ENCODE results near the gene TFAP2B.

Gene TFAP2B

GRCh38 chr6:50825375-50826036 is 6.8 kb downstream of the TFAP2B start:
- DNase-seq: no peak

DNA sequence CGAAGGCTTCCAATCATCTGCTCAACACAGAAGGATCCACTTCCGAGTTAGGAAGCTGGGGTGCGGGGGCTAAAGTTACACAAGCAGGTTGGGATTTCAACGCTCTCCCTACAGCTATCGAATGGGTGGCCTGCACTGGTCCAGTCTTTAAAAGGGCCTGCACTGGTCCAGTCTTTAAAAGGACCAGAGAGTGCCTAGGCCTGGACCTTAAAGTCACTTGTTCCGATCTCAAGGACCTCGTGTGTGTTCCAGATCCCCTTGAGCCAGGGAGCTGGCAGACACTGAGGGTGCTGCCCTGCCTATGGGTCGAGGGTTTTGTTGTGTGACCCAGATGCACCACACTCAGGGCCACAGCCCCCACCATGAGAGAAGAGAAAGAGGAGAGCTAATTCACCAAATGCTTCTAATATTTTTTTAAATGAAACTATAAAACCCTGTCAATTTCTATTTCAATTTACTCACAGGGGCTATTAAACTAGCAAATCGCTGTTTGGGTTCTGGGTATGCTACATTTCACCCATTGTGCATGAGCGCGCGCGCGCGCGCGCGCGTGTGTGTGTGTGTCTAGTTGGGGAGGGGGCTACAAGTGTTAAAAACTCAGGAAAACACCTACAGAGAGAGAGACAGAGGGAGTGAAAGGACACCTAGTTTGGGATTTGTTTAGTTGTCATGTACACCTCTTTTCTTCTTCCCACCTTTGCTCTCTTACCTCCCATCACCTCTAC is 7.5 kb downstream of the TFAP2B start:
- no peak for DNase-seq

GRCh38 chr6:50826803-50827202 is 8.1 kb downstream of the TFAP2B start:
- DNase-seq: peak; percentile 10 to 54

DNA sequence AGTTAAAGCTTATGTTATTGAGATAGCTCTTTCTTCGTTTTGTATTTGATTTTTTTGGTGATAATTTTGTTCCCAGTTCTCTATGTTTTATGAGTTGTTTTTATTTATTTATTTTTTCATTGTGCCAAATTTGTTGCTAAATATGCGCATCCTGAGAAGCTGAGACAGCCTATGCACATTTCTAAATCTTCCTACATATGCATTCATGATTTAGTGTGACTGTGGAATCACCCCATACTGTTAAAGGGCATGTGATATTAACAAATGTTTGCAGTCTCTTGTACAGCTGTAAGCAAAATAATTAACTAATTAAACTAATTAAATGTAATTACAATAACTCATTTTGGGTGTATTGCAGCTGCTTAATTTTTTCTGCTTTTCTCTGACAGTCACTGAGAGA is 10.4 kb downstream of the TFAP2B start:
- peak; percentile 8 to 23 for DNase-seq

DNA sequence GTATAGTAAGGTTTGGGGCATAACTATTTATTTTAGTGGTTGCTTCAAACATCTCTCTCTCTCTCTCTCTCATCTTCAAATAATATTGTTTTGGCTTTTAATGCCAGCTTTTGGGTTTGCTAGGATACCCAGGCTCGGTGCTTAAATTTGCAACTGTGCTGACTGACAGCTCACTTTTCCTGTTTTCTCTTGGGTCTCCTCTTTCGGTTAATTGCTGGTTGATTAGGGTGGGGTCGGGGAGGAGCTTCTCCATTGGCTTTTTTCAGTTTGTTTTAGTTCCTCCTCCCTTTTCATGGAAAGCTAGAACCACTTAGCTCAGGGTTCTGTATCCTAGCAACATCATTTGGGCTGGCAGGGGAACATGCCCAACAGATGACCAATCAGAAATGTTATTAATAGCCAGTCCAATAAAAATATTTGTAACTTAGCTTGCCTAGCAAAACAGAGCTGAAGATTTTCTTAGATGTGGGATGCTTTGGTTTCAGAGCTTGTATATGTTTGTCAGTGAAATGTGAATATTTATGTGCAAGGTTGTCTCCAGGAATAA is 11.3 kb downstream of the TFAP2B start:
- DNase-seq: peak in 1 of 2 experiments; percentile 46

- DNase-seq: no peak
Observed at GRCh38 chr6:50831186-50831585, 12.5 kb downstream of the TFAP2B start.

DNA sequence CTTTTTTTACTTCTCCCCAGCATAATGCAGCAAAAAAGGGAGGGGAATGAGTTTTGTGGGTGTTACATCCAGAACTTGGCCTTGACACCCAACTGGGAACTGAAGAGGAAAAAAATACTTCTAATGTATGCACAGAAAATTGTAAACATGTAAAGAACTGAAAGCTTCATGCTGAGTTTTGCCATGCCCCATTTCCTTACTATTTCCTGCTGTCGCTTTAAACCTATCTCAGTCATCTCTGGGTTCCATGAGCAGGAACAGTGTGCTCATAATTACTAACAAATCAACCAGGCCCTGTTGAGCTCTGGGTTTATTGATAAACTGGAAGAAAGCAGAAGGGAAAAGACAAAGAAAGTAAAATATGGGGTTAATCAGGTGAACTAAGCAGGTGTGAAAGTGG is 14.2 kb downstream of the TFAP2B start:
- no peak for DNase-seq

DNA sequence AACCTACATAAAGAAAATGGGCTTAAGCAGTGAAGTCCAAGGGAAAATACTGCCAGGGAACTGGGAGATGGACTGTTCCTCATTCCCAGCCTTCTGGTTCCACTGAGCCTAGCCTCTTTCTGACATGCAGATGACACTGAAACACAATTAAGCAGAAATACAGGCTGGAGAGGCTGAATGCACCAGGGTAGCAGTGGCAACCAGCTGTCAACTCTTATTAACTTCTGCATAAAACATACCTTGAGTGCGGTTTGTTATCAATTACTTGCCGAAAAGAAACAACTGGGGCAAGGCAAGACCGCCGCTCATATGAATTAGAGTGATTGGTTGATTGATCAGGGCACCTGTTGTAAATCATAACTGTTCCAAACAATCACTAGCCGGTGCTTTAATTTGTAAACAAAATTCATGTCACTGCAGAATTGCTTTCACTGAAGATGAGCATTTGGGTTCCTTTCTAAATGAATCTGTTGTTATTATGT is 16.3 kb downstream of the TFAP2B start:
- no peak for DNase-seq

GRCh38 chr6:50836231-50836630 is 17.6 kb downstream of the TFAP2B start:
- no peak for DNase-seq

GRCh38 chr6:50837589-50838445 is 19.1 kb downstream of the TFAP2B start:
- no peak for DNase-seq

DNA sequence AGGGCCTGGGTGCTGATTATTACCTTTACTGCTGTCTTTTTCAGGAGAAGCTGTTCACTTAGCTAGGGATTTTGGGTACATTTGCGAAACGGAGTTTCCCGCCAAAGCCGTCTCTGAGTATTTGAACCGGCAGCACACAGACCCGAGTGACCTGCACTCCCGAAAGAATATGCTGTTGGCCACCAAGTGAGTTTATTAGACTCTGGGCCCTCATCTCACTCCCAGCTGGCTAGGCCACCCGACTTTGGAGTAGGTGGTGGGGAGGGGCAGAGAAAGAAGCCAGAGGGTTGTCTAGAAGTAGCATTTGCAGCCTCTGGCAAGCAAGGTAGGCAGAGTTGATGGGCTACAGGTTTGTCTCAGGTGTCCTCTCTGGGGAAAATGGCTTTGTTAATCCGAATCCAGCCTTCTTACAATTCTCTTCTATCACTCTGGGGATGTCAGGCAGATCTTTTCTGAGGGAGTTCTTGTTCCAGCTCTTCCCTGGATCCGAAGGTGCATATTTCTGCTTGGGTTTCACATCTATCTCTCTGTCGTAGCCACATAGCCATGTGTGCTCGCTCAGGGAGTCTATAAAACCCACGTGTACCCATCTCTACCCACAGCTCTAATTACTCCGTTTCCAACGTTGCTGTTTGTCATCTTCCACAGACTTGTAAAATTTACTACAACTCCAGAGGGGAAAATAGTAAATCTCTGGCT is 21.6 kb downstream of the TFAP2B start:
- no peak for DNase-seq

- no peak for DNase-seq
Observed at GRCh38 chr6:50840811-50841192, 22.1 kb downstream of the TFAP2B start.

DNA sequence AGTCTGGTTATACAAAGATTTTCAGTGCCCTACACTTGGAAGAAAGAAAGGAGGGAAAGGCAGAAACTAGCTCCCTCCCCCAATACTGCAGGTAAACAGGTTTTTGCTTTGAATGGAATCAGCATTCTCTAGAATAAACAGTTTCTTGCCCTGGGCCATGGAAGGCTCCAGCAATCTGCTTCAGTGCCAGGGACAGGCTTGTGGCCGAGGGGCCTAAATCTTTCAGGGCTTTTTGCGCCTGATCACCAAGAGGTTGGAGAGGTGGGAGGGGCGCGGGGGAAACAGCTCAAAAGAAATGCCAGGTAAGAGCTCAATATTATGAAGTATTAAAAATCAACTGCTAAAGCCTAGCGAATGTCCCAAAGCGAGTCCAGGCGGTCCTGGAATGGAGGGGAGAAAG is 23.8 kb downstream of the TFAP2B start:
- no peak for DNase-seq

GRCh38 chr6:50842861-50843384 is 24.3 kb downstream of the TFAP2B start:
- DNase-seq: no peak

DNA sequence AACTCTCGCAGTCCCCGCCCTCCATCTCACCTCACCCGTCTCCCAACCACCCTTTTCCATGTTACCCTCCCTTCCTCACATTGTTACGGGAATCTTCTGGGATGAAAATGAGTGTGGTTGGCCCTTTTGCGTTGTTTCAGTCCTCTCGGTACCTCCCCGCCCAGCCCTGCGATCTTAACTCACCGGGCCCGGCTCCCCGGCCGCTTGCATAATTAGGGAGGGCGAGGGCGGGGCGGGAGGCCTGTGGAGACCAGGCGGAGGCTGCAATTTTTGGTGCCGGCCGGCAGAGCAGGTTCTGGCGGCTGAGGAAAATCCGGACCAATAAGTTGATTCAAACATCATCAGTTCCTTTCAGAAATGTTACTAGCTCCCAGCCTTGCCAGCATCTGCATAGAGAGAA is 25.2 kb downstream of the TFAP2B start:
- no peak for DNase-seq

- DNase-seq: no peak
Observed at GRCh38 chr6:50845499-50846143, 26.9 kb downstream of the TFAP2B start.

- no peak for DNase-seq
Observed at GRCh38 chr6:50846144-50846851, 27.6 kb downstream of the TFAP2B start.

- DNase-seq: no peak
Observed at GRCh38 chr6:50846852-50847155, 28.1 kb downstream of the TFAP2B start.

- no peak for DNase-seq
Observed at GRCh38 chr6:50847890-50848594, 29.4 kb downstream of the TFAP2B start.

- DNase-seq: no peak
Observed at GRCh38 chr6:50848989-50849795, 30.5 kb downstream of the TFAP2B start.

Data from NCI-H1930 (cell line).